Spleen (tissue), 7 donors: ENCODE results near the gene CCM2L.

ENCODE experiments used
- CTCF ChIP-seq, 11 experiments: fragments of 200-600 bp in 7 of 11; fragments of 450-650 bp in 4 of 11; sonication (generic) in 4 of 11; IDR thresholded peaks in 8 of 11; conservative IDR thresholded peaks in 3 of 11; 1 replicate in 7 of 11; 2 replicates in 4 of 11; pipeline versions ENCODE4 v1.4.0 to v1.8.0; 2016 to 2021; ENCODE audit warnings: antibody characterized with exemption in 11 of 11, inconsistent platforms in 4 of 11, mild to moderate bottlenecking in 1 of 11
- POLR2A ChIP-seq, 3 donors: fragments of 450-650 bp; IDR thresholded peaks; one replicate each; pipeline ENCODE4 v1.5.1; 2017; ENCODE audit warnings: antibody characterized with exemption in 3 of 3, mild to moderate bottlenecking in 1 of 3
- donor health status: DM: no; HTN: no; CAD: no; lungs with moderate emphysema.
- donor health status: DM: no; HTN: no; CAD: no.
- donor health status: DM: no; HTN: no; CAD: no.

DNA sequence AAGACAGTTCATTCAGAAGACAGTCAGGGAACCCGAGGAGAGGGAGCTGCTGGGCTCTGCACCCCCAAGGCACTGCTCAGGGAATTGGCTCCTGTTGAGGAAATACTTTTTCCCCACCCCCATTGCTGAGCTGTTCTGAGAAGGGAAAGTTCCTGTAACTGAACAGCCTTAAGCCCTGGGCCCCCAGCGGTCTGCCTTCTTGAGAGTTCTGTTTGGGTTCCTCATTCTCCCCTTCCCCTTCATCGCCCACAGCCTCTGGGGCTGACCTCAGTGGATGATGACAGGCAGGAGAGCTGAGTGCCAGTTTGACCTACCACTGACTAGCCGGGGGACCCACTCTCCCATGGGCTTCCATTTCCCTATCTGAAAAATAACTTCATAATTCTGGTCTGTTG is 52.5 kb downstream of the CCM2L start:
- TF ChIP-seq CTCF (IDR thresholded peaks at IDR 0.05 in 8 of 11, conservative IDR thresholded peaks at IDR 0.05 in 3 of 11) (peak in 1 of 11 experiments; percentile 14), POLR2A (IDR thresholded peaks at IDR 0.05) (no peak)
